ENCODE data around the gene ELL2. TPM values are rescaled to one million over a fixed set of nuclear protein-coding genes. Genes with fewer than 3 reads are reported as not detected.

The ELL2 gene
- total RNA-seq, 1 donor from 2014 or later, result 57.5 TPM

DNA sequence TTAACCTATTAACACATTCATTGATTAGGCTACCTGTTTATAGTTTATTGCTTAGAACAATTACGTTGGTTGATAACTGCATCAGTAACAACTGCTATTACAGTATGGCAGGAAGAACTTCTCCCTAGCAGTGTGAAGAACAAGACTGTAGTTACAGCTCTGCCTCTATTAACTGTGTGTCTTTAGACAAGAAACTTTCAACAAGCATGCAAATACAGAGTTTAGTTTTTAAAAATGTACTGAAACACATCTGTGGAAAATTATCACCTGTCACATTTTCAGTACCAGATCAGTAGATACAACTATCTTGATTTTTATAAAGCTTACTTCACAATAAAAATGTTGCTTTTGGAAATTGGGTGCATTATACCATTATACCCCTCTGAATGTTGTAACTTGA is 22.2 kb downstream of the ELL2 start:
- H3K27me3 ChIP-seq (ENCODE audit: low read depth), result no peaks in the 10 kb centered on the region
- no peaks in the 10 kb centered on the region for H3K36me3 ChIP-seq
- intact Hi-C loops (cut with DNase I), result no loop called here
- TF ChIP-seq, protein P1, sequence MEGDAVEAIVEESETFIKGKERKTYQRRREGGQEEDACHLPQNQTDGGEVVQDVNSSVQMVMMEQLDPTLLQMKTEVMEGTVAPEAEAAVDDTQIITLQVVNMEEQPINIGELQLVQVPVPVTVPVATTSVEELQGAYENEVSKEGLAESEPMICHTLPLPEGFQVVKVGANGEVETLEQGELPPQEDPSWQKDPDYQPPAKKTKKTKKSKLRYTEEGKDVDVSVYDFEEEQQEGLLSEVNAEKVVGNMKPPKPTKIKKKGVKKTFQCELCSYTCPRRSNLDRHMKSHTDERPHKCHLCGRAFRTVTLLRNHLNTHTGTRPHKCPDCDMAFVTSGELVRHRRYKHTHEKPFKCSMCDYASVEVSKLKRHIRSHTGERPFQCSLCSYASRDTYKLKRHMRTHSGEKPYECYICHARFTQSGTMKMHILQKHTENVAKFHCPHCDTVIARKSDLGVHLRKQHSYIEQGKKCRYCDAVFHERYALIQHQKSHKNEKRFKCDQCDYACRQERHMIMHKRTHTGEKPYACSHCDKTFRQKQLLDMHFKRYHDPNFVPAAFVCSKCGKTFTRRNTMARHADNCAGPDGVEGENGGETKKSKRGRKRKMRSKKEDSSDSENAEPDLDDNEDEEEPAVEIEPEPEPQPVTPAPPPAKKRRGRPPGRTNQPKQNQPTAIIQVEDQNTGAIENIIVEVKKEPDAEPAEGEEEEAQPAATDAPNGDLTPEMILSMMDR (IDR thresholded peaks at IDR 0.05), result no peak
- no peak overlapping the region for H3K27ac ChIP-seq
- no peaks in the 10 kb centered on the region for H3K9me3 ChIP-seq
- H3K4me3 ChIP-seq, result no peak overlapping the region
- no peak for DNase-seq
- ATAC-seq, result no peak
- peaks cover 19% of the 10 kb centered on the region for H3K4me1 ChIP-seq

DNA sequence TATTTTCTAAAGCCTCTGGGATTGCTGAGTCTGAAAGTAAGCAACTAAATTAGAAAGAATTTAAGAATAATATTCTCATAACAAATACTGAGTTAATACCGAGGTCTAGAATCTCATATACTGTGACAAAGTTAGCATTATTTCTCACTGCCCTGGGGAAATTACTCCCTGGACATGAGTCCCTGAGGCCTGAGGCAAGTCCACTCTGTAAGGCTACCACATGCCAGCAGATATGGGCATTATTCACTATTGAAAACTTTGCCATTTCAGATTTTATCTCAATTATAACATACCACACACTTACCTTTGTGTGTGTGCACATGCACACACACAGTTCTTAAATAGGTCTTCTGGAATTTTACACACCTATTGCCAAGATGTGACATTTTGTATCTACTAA is 22.9 kb downstream of the ELL2 start:
- TF ChIP-seq, protein P1 (IDR thresholded peaks at IDR 0.05), result no peak
- DNase-seq (no peak), ATAC-seq (no peak)
- H3K27me3 ChIP-seq (ENCODE audit: low read depth), result no peaks in the 10 kb centered on the region
- H3K27ac ChIP-seq, result no peak overlapping the region
- peaks cover 19% of the 10 kb centered on the region for H3K4me1 ChIP-seq
- H3K9me3 ChIP-seq, result no peaks in the 10 kb centered on the region
- H3K4me3 ChIP-seq, result no peak overlapping the region
- H3K36me3 ChIP-seq, result no peaks in the 10 kb centered on the region
- intact Hi-C loops (cut with DNase I), result no loop called here

DNA sequence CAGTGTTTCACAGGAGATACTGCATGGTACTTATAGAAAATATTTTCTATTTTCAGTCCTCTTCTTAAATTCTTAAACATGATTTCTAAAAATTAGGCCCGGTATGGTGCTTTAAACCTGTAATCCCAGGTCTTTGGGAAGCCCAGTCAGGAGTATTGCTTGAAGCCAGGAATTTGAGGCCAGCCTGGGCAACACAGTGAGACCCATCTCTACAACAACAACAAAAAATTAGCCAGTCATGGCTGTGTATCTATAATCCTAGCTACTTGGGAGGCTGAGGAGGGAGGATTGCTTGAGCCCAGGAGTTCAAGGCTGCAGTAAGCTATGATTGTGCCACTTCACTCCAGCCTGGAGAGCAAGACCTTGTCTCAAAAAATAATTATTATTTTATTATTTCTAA is 23.3 kb downstream of the ELL2 start:
- no peaks in the 10 kb centered on the region for H3K36me3 ChIP-seq
- H3K27ac ChIP-seq, result no peak overlapping the region
- H3K27me3 ChIP-seq (ENCODE audit: low read depth), result no peaks in the 10 kb centered on the region
- TF ChIP-seq, protein P1 (IDR thresholded peaks at IDR 0.05), result no peak
- no peaks in the 10 kb centered on the region for H3K9me3 ChIP-seq
- no peak for DNase-seq
- peaks cover 19% of the 10 kb centered on the region for H3K4me1 ChIP-seq
- intact Hi-C loops (cut with DNase I), result no loop called here
- ATAC-seq, result no peak
- no peak overlapping the region for H3K4me3 ChIP-seq

DNA sequence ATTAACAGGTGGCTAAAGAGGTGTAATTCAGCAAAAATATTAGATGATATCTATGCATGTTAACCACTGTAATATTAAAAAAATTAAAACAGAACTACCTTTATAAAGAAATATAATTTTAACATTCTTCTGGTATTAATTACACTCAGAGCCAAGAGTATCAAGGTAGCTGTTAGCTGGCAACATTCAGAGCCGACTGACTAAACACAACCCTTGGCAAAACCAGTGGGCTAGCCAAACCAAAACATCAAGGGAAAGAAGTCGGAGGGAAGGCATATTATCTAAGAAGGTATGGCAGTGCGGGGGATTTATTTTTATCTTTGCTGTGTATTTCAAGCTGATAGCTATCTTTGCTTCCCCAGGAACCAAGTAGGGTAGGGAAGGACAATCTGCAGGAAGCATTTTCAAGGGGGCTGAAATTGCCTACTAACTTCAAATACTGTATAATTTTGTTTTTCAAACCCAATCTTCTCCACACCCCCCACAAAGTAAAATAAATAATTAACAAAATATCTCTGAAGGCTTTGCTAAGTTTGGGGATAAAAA is 24.0 kb downstream of the ELL2 start:
- H3K27me3 ChIP-seq (ENCODE audit: low read depth), result no peaks in the 10 kb centered on the region
- DNase-seq (no peak), ATAC-seq (no peak)
- H3K4me1 ChIP-seq, result peaks cover 19% of the 10 kb centered on the region
- no peaks in the 10 kb centered on the region for H3K36me3 ChIP-seq
- no peak overlapping the region for H3K27ac ChIP-seq
- no peak overlapping the region for H3K4me3 ChIP-seq
- TF ChIP-seq, protein P1 (IDR thresholded peaks at IDR 0.05), result no peak
- no peaks in the 10 kb centered on the region for H3K9me3 ChIP-seq
- intact Hi-C loops (cut with DNase I), result no loop called here

DNA sequence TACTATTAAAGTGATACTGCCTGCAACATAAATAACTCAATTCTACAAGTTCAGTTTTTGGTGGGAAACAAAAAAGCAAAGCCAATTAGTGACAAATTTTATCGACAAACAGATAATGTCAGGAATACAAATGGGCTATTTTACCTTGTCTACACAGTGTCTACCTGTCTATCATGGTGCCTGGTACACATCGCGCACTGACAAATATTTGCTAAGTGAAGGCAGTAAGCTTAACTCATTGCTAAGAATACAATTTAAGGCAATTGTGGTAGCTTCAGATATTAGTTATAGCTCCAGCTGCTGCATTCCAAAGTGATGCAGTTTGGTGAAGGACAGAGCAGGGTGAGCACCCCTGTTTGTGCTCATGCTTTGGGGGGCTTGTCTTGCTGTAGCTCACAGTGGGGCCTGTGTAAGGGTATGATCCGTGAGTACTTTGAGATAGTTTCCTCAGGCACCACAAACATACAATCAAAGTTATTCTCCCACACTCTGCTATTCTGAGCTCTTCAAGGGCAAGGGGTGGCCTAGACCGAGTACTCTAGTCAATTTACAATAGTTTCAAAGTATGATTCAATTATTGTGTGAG is 24.7 kb downstream of the ELL2 start:
- ATAC-seq (no peak), DNase-seq (no peak)
- H3K4me1 ChIP-seq, result peaks cover 16% of the 10 kb centered on the region
- intact Hi-C loops (cut with DNase I), result no loop called here
- H3K9me3 ChIP-seq, result no peaks in the 10 kb centered on the region
- no peak overlapping the region for H3K27ac ChIP-seq
- H3K36me3 ChIP-seq, result no peaks in the 10 kb centered on the region
- no peak overlapping the region for H3K4me3 ChIP-seq
- no peaks in the 10 kb centered on the region for H3K27me3 ChIP-seq (ENCODE audit: low read depth)
- TF ChIP-seq, protein P1 (IDR thresholded peaks at IDR 0.05), result no peak
